ENCODE data around the gene LEUTX. TPM values are rescaled to one million over a fixed set of nuclear protein-coding genes. Genes with fewer than 3 reads are reported as not detected.

The LEUTX gene
- total and polyA plus RNA-seq, 4 experiments from 2014 or later: not detected

DNA sequence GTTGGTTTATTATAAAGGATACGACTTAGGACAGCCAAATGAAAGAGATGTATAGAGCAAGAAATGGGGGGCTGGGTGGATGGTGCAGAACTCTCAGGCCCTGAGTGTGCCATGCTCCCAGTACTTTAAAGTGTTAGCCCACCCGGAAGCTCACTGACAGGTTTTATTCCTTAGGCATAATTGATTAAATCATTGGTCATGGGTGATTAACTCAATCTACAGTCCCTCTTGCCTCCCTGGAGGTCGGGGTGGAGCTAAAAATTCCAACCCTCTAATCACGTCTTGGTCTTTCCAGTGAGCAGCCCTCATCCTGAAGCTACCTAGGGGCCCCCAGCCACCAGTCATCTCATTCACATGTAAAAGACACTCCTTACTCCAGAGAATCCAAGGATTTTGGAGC lies 9.9 kb upstream of the LEUTX start:
- Histone ChIP-seq H3K27ac (ENCODE audit: low read depth, low read length) (no peak overlapping the region), H3K4me1 (ENCODE audit: insufficient read depth, low read length) (no peaks in the 10 kb centered on the region), H3K9me3 (ENCODE audit: control insufficient read depth in 1 of 2, low read length in 2 of 2) (no peaks in the 10 kb centered on the region), H3K4me3 (ENCODE audit: low read length in 2 of 2) (no peak overlapping the region), H3K36me3 (ENCODE audit: insufficient read depth, low read length) (no peaks in the 10 kb centered on the region), H3K27me3 (ENCODE audit: insufficient read depth, low read length) (no peaks in the 10 kb centered on the region)
- Mint-ChIP-seq H3K27me3 (peaks cover 0 to 2% of the 10 kb centered on the region in 2 donors), H3K4me1 (peaks cover 0 to 1% (median 0%) of the 10 kb centered on the region in 4 donors), H3K27ac (peak overlapping the region in 1 of 7 donors; percentile 63), H3K36me3 (no peaks in the 10 kb centered on the region), H3K9me3 (peaks cover 0 to 8% (median 4%) of the 10 kb centered on the region in 8 donors), H3K4me3 (no peak overlapping the region)
- intact Hi-C loops (cut with micrococcal nuclease): loop anchor here (5.0 kb wide), 1 partner anchor 96 kb away; no protein-coding TSS in a partner anchor
- no peak for DNase-seq
- ChIA-PET POLR2A (ENCODE audit: partially characterized antibody) (no interaction called here), CTCF (ENCODE audit: partially characterized antibody) (interaction anchor here (0.6 to 5.0 kb wide), 9 partner anchors 10 to 407 kb away, joined by 3 to 43 read pairs (median 3); partner anchors contain the start of gene FBL)

DNA sequence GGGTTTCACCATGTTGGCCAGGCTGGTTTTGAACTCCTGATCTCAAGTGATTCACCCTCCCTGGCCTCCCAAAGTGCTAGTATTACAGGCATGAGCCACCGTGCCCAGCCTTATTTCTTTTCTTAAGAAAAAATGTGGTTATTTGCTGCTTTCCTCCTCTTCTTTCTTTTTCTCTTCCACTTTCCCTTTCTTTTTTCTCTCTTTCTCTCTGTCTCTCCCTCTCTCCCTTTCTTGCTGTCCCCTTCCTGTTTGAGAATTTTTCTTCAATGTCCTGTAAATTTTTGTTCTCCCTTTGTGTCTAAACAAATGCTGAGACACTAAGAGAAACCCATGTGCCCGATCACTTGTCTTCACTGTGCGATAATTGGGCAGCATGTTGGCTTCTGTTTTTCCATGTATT lies 2.2 kb downstream of the LEUTX start:
- Mint-ChIP-seq H3K4me3 (no peak overlapping the region), H3K36me3 (no peaks in the 10 kb centered on the region), H3K9me3 (no peaks in the 10 kb centered on the region), H3K27ac (no peak overlapping the region), H3K4me1 (no peaks in the 10 kb centered on the region), H3K27me3 (peaks cover 24 to 26% of the 10 kb centered on the region in 2 donors)
- Histone ChIP-seq H3K9me3 (ENCODE audit: control insufficient read depth in 1 of 2, low read length in 2 of 2) (no peaks in the 10 kb centered on the region), H3K27me3 (ENCODE audit: insufficient read depth, low read length) (peaks cover 8% of the 10 kb centered on the region), H3K4me3 (ENCODE audit: low read length in 2 of 2) (no peak overlapping the region), H3K4me1 (ENCODE audit: insufficient read depth, low read length) (no peaks in the 10 kb centered on the region), H3K36me3 (ENCODE audit: insufficient read depth, low read length) (no peaks in the 10 kb centered on the region), H3K27ac (ENCODE audit: low read depth, low read length) (no peak overlapping the region)
- intact Hi-C loops (cut with micrococcal nuclease): no loop called here
- ChIA-PET POLR2A (ENCODE audit: partially characterized antibody) (no interaction called here), CTCF (ENCODE audit: partially characterized antibody) (interaction anchor here (0.8 kb wide), 1 partner anchor 11 kb away, joined by 5 read pairs; no protein-coding TSS in a partner anchor)
- no peak for DNase-seq

DNA sequence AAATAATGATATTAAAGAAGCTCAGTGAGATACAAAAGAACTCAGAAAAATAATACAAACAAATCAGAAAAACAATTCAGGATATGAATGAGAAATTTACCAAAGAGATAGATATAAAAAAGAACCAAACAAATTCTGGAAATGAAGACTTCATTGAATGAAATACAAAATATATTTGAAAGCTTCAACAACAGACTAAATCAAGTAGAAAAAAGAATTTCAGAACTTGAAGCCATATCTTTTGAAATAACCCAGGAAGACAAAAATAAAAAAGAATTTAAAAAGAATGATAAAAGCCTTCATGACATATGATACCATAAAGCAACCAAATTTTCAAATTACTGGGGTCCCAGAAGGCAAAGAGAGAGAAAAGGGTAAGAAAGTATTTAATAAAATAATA lies 9.6 kb downstream of the LEUTX start:
- Histone ChIP-seq H3K4me1 (ENCODE audit: insufficient read depth, low read length) (peaks cover under 1% of the 10 kb centered on the region), H3K27me3 (ENCODE audit: insufficient read depth, low read length) (peaks cover 3% of the 10 kb centered on the region), H3K4me3 (ENCODE audit: low read length in 2 of 2) (no peak overlapping the region), H3K9me3 (ENCODE audit: control insufficient read depth in 1 of 2, low read length in 2 of 2) (peaks cover 0 to 8% of the 10 kb centered on the region in 2 donors), H3K27ac (ENCODE audit: low read depth, low read length) (no peak overlapping the region), H3K36me3 (ENCODE audit: insufficient read depth, low read length) (no peaks in the 10 kb centered on the region)
- Mint-ChIP-seq H3K4me3 (no peak overlapping the region), H3K27ac (no peak overlapping the region), H3K36me3 (no peaks in the 10 kb centered on the region), H3K9me3 (peaks cover 3 to 22% (median 12%) of the 10 kb centered on the region in 8 donors), H3K4me1 (peaks cover 0 to 5% (median 0%) of the 10 kb centered on the region in 4 donors), H3K27me3 (peaks cover 13 to 21% of the 10 kb centered on the region in 2 donors)
- DNase-seq: no peak
- CTCF ChIA-PET (ENCODE audit: partially characterized antibody): interaction anchor here (3.3 kb wide), 1 partner anchor 55 kb away, joined by 13 read pairs; no protein-coding TSS in a partner anchor
- POLR2A ChIA-PET (ENCODE audit: partially characterized antibody): no interaction called here
- intact Hi-C loops (cut with micrococcal nuclease): no loop called here

DNA sequence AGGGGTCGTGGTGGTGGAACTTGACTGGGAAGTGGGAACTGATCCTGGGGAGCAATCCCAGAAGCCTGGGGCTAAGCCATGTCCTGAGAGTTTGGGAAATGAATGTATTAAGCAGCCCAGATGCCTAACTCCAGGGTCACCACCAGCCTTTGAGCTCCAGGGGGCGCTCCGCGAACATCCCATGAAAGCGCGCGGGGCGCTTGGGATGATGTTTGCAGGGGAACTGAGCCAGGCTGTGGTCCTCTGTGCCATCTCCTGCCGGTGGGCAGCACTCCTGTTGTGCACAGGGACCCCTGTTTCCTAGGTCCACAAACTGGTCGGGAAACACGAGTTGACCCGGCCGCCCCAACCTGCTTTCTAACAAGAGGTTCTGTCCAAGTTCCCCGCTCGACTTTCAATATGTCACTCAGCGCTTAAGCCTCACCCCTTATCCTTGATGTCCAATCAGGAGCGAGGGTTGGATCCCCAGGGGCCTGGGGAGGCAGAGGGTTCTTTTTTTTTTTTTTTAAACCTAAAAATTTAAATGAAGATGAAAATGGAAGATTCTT lies 14.4 kb downstream of the LEUTX start:
- Mint-ChIP-seq H3K4me3 (peak overlapping the region; percentile 71 to 85 (median 80)), H3K27ac (peak overlapping the region in 2 of 7 donors; percentile 19 to 69), H3K4me1 (peaks cover 0 to 5% (median 2%) of the 10 kb centered on the region in 4 donors), H3K27me3 (peaks cover 0 to 9% of the 10 kb centered on the region in 2 donors), H3K36me3 (no peaks in the 10 kb centered on the region), H3K9me3 (peaks cover under 1 to 12% (median 8%) of the 10 kb centered on the region in 8 donors)
- H3K27ac ChIP-seq (ENCODE audit: low read depth, low read length): no peak overlapping the region
- intact Hi-C loops (cut with micrococcal nuclease): loop anchor here (1.0 to 2.0 kb wide), 4 partner anchors 32 to 346 kb away; no protein-coding TSS in a partner anchor
- no peaks in the 10 kb centered on the region for H3K27me3 ChIP-seq (ENCODE audit: insufficient read depth, low read length)
- ChIA-PET POLR2A (ENCODE audit: partially characterized antibody) (interaction anchor here (0.6 to 2.2 kb wide), 2 partner anchors 52 to 226 kb away, joined by 4 to 16 read pairs; partner anchors contain the start of gene FBL), CTCF (ENCODE audit: partially characterized antibody) (interaction anchor here (0.9 to 8.2 kb wide), 19 partner anchors 9 to 842 kb away, joined by 3 to 168 read pairs (median 6); partner anchors contain the start of genes DYRK1B, FBL and PSMC4)
- peak overlapping the region; percentile 63 to 73 for H3K4me3 ChIP-seq (ENCODE audit: low read length in 2 of 2)
- peaks cover 3% of the 10 kb centered on the region for H3K4me1 ChIP-seq (ENCODE audit: insufficient read depth, low read length)
- H3K9me3 ChIP-seq (ENCODE audit: control insufficient read depth in 1 of 2, low read length in 2 of 2): peaks cover 0 to under 1% of the 10 kb centered on the region in 2 donors
- DNase-seq: peak; percentile 67 to 78 (median 69)
- no peaks in the 10 kb centered on the region for H3K36me3 ChIP-seq (ENCODE audit: insufficient read depth, low read length)

- no peaks in the 10 kb centered on the region for H3K9me3 ChIP-seq (ENCODE audit: control insufficient read depth in 1 of 2, low read length in 2 of 2)
- ChIA-PET POLR2A (ENCODE audit: partially characterized antibody) (no interaction called here), CTCF (ENCODE audit: partially characterized antibody) (interaction anchor here (1.1 to 8.2 kb wide), 2 partner anchors 28 to 49 kb away, joined by 4 to 168 read pairs; partner anchors contain the start of gene FBL)
- Mint-ChIP-seq H3K27ac (no peak overlapping the region), H3K4me1 (peaks cover 0 to 5% (median 2%) of the 10 kb centered on the region in 4 donors), H3K9me3 (peaks cover 0 to 2% (median 0%) of the 10 kb centered on the region in 8 donors), H3K27me3 (peaks cover 0 to 8% of the 10 kb centered on the region in 2 donors), H3K4me3 (no peak overlapping the region), H3K36me3 (no peaks in the 10 kb centered on the region)
- DNase-seq: no peak
- H3K27ac ChIP-seq (ENCODE audit: low read depth, low read length): no peak overlapping the region
- H3K4me1 ChIP-seq (ENCODE audit: insufficient read depth, low read length): peaks cover 3% of the 10 kb centered on the region
- no peaks in the 10 kb centered on the region for H3K36me3 ChIP-seq (ENCODE audit: insufficient read depth, low read length)
- no peak overlapping the region for H3K4me3 ChIP-seq (ENCODE audit: low read length in 2 of 2)
- intact Hi-C loops (cut with micrococcal nuclease): no loop called here
- no peaks in the 10 kb centered on the region for H3K27me3 ChIP-seq (ENCODE audit: insufficient read depth, low read length)
Measured at GRCh38 chr19:39795001-39795400, 16.3 kb downstream of the LEUTX start.

- H3K27me3 ChIP-seq (ENCODE audit: insufficient read depth, low read length): no peaks in the 10 kb centered on the region
- Mint-ChIP-seq H3K36me3 (no peaks in the 10 kb centered on the region), H3K9me3 (no peaks in the 10 kb centered on the region), H3K4me3 (no peak overlapping the region), H3K27ac (no peak overlapping the region), H3K4me1 (peaks cover 0 to 5% (median 2%) of the 10 kb centered on the region in 4 donors), H3K27me3 (peaks cover 2 to 5% of the 10 kb centered on the region in 2 donors)
- H3K4me3 ChIP-seq (ENCODE audit: low read length in 2 of 2): no peak overlapping the region
- POLR2A ChIA-PET (ENCODE audit: partially characterized antibody): no interaction called here
- H3K9me3 ChIP-seq (ENCODE audit: control insufficient read depth in 1 of 2, low read length in 2 of 2): no peaks in the 10 kb centered on the region
- H3K36me3 ChIP-seq (ENCODE audit: insufficient read depth, low read length): no peaks in the 10 kb centered on the region
- no peak for DNase-seq
- CTCF ChIA-PET (ENCODE audit: partially characterized antibody): interaction anchor here (1.1 to 8.2 kb wide), 2 partner anchors 29 to 48 kb away, joined by 4 to 168 read pairs; partner anchors contain the start of gene FBL
- intact Hi-C loops (cut with micrococcal nuclease): no loop called here
- peaks cover 3% of the 10 kb centered on the region for H3K4me1 ChIP-seq (ENCODE audit: insufficient read depth, low read length)
- H3K27ac ChIP-seq (ENCODE audit: low read depth, low read length): no peak overlapping the region
Measured at GRCh38 chr19:39796000-39796498, 17.4 kb downstream of the LEUTX start.

GRCh38 chr19:39797083-39797482 lies 18.4 kb downstream of the LEUTX start:
- intact Hi-C loops (cut with micrococcal nuclease): no loop called here
- Mint-ChIP-seq H3K27me3 (peaks cover 3 to 5% of the 10 kb centered on the region in 2 donors), H3K36me3 (no peaks in the 10 kb centered on the region), H3K9me3 (no peaks in the 10 kb centered on the region), H3K4me1 (peaks cover 0 to 5% (median 2%) of the 10 kb centered on the region in 4 donors), H3K27ac (no peak overlapping the region), H3K4me3 (no peak overlapping the region)
- H3K36me3 ChIP-seq (ENCODE audit: insufficient read depth, low read length): no peaks in the 10 kb centered on the region
- H3K9me3 ChIP-seq (ENCODE audit: control insufficient read depth in 1 of 2, low read length in 2 of 2): no peaks in the 10 kb centered on the region
- ChIA-PET CTCF (ENCODE audit: partially characterized antibody) (interaction anchor here (8.2 kb wide), 1 partner anchor 47 kb away, joined by 168 read pairs; the partner anchor contains the start of gene FBL), POLR2A (ENCODE audit: partially characterized antibody) (no interaction called here)
- H3K4me3 ChIP-seq (ENCODE audit: low read length in 2 of 2): no peak overlapping the region
- H3K4me1 ChIP-seq (ENCODE audit: insufficient read depth, low read length): peaks cover 3% of the 10 kb centered on the region
- no peaks in the 10 kb centered on the region for H3K27me3 ChIP-seq (ENCODE audit: insufficient read depth, low read length)
- H3K27ac ChIP-seq (ENCODE audit: low read depth, low read length): no peak overlapping the region
- DNase-seq: no peak
